IgD-negative memory B cell (primary cell): ENCODE results near the gene BRMS1. TPM values are rescaled to one million over a fixed set of nuclear protein-coding genes. Genes with fewer than 3 reads are reported as not detected.

Experiments used
- polyA plus RNA-seq: library from polyadenylated mRNA; unstranded; fragments of 300-500 nt; fragmentation: Illumina TruSeq; gene quantifications from one replicate; pipeline ENCODE4 v1.2.3, GENCODE V29; 2021

Gene BRMS1
- polyA plus RNA-seq, 1 donor from 2014 or later, result 80.6 TPM

Other genes with a start within 250 kb of the BRMS1 start
- 13.6 TPM for gene KLC2, start 87.4 kb downstream of the BRMS1 start, polyA plus RNA-seq
- gene RAB1B, start 76.5 kb downstream of the BRMS1 start, polyA plus RNA-seq, result 14.8 TPM
- not detected for gene CNIH2, start 66.9 kb downstream of the BRMS1 start, polyA plus RNA-seq
- 72.5 TPM for gene YIF1A, start 56.0 kb downstream of the BRMS1 start, polyA plus RNA-seq
- gene TMEM151A, start 53.2 kb downstream of the BRMS1 start, polyA plus RNA-seq, result not detected
- gene CD248, start 28.1 kb downstream of the BRMS1 start, polyA plus RNA-seq, result 0.19 TPM
- gene RIN1, start 8.7 kb downstream of the BRMS1 start, polyA plus RNA-seq, result 0.28 TPM
- 6.1 TPM for gene B4GAT1, start 2.5 kb upstream of the BRMS1 start, polyA plus RNA-seq
- 3.0 TPM for gene SLC29A2, start 26.7 kb upstream of the BRMS1 start, polyA plus RNA-seq
- gene NPAS4, start 75.9 kb upstream of the BRMS1 start, polyA plus RNA-seq, result not detected
- 92.2 TPM for gene MRPL11, start 93.7 kb upstream of the BRMS1 start, polyA plus RNA-seq
- gene PELI3, start 121.8 kb upstream of the BRMS1 start, polyA plus RNA-seq, result 4.3 TPM
- gene DPP3, start 135.3 kb upstream of the BRMS1 start, polyA plus RNA-seq, result 24.5 TPM
- 10.3 TPM for gene BBS1, start 165.5 kb upstream of the BRMS1 start, polyA plus RNA-seq
- 21.6 TPM for gene ZDHHC24, start 200.9 kb upstream of the BRMS1 start, polyA plus RNA-seq
- gene ACTN3, start 201.8 kb upstream of the BRMS1 start, polyA plus RNA-seq, result not detected
- gene CTSF, start 223.5 kb upstream of the BRMS1 start, polyA plus RNA-seq, result 7.0 TPM
- not detected for gene CCDC87, start 248.0 kb upstream of the BRMS1 start, polyA plus RNA-seq
- 74.7 TPM for gene CCS, start 248.1 kb upstream of the BRMS1 start, polyA plus RNA-seq